GM11168 (cell line): Measurements from ENCODE around the gene FAM13B.
"Not testable (repeated sequence)": the region's sequence is repeated elsewhere in the genome, so short reads cannot be mapped to it uniquely, and the experiment has no call there.

Source experiments
- in situ Hi-C: fragments of 300-500 bp; cut with MboI; formaldehyde crosslinking; loops from one replicate; pipeline ENCODE4 v1.12.0; 2022; ENCODE audit warnings: low sequenced_read_pairs; ENCODE audit not compliant: unreplicated experiment

Gene FAM13B

GRCh38 chr5:137994556-137994955 lies 38.3 kb downstream of the FAM13B start:
- in situ Hi-C loops: no loop called here

- in situ Hi-C loops: no loop called here
Observed at GRCh38 chr5:137989419-137989818, 43.5 kb downstream of the FAM13B start.

GRCh38 chr5:137975208-137975607 lies 57.7 kb downstream of the FAM13B start:
- in situ Hi-C loops: no loop called here

- in situ Hi-C loops: not testable (repeated sequence)
Observed at GRCh38 chr5:137970384-137970783, 62.5 kb downstream of the FAM13B start.

GRCh38 chr5:137960819-137961218 lies 72.1 kb downstream of the FAM13B start:
- in situ Hi-C loops: no loop called here

GRCh38 chr5:137960141-137960540 lies 72.7 kb downstream of the FAM13B start:
- in situ Hi-C loops: no loop called here

GRCh38 chr5:137959488-137959887 lies 73.4 kb downstream of the FAM13B start:
- in situ Hi-C loops: no loop called here

- in situ Hi-C loops: no loop called here
Observed at GRCh38 chr5:137957948-137958347, 74.9 kb downstream of the FAM13B start.

- in situ Hi-C loops: no loop called here
Observed at GRCh38 chr5:137954131-137954879, 78.6 kb downstream of the FAM13B start.

- in situ Hi-C loops: no loop called here
Observed at GRCh38 chr5:137945825-137946224, 87.1 kb downstream of the FAM13B start.

GRCh38 chr5:137944280-137944679 lies 88.6 kb downstream of the FAM13B start:
- in situ Hi-C loops: not testable (repeated sequence)

- in situ Hi-C loops: no loop called here
Observed at GRCh38 chr5:137939331-137939730, 93.5 kb downstream of the FAM13B start.

- in situ Hi-C loops: no loop called here
Observed at GRCh38 chr5:137938751-137939143, 94.1 kb downstream of the FAM13B start.

GRCh38 chr5:137937994-137938750 lies 94.7 kb downstream of the FAM13B start:
- in situ Hi-C loops: no loop called here

- in situ Hi-C loops: no loop called here
Observed at GRCh38 chr5:137935694-137936093, 97.2 kb downstream of the FAM13B start.

GRCh38 chr5:137935190-137935589 lies 97.7 kb downstream of the FAM13B start:
- in situ Hi-C loops: no loop called here

- in situ Hi-C loops: no loop called here
Observed at GRCh38 chr5:137933491-137933911, 99.4 kb downstream of the FAM13B start.

- in situ Hi-C loops: no loop called here
Observed at GRCh38 chr5:137932800-137933199, 100.1 kb downstream of the FAM13B start.

- in situ Hi-C loops: no loop called here
Observed at GRCh38 chr5:137923856-137924255, 109.0 kb downstream of the FAM13B start.

GRCh38 chr5:137921931-137922330 lies 110.9 kb downstream of the FAM13B start:
- in situ Hi-C loops: no loop called here

- in situ Hi-C loops: no loop called here
Observed at GRCh38 chr5:137916923-137917322, 116.0 kb downstream of the FAM13B start.

- in situ Hi-C loops: no loop called here
Observed at GRCh38 chr5:137914758-137915157, 118.1 kb downstream of the FAM13B start.
